Stimulated activated CD4-positive, alpha-beta T cell treated with anti-CD3 and anti-CD28 coated beads, Interleukin-2, amount 100 ng/mL, for 4 hours (primary cell): ENCODE measurements around the gene CCDC107.
A peak's percentile ranks its signal among the peaks of the same experiment; 100 is the strongest.
"Not testable (repeated sequence)": the region's sequence is repeated elsewhere in the genome, so short reads cannot be mapped to it uniquely, and the experiment has no call there.

ENCODE experiments used
- DNase-seq: peaks from one replicate; pipeline ENCODE4 v3.0.0-alpha.2; 2020; ENCODE audit warnings: low read depth

Gene CCDC107

DNA sequence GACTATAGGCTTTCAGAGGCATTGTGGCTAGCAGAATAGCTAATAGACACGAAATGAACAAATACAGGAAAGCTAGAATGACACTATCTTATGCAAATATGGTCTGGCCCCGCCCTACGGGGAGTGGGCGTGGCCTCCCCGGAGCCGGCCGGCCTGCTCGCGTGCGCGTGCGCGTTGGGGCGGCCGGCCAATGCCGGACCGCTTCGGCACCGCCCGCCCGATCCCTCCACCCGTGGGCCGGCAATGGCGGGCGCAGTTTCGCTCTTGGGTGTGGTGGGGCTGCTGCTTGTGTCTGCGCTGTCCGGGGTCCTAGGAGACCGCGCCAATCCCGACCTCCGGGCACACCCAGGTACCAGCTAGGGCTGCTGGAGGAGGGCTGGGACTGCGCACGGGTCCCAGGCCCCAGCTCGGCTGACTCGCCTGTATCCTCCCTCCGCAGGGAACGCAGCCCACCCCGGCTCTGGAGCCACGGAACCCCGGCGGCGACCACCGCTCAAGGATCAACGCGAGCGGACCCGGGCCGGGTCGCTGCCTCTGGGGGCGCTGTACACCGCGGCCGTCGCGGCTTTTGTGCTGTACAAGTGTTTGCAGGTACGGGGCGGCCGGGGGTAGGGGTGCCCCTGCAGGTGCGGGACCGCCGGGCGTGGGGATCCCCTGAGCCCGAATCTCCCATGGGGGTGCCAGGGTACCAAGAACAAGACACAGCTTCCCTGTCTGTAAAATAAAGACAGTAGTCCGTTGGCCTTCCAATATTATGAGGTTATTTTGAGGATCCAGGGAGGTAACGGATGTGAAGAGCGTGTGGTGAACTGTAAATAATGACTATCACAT, at the start of gene CCDC107:
Gene CCDC107, plus strand, starts transcription at position 156 of the 831 bp plus-strand sequence. Its CDS starts 88 bp downstream, at position 244.
- peak; percentile 70 for DNase-seq

- no peak for DNase-seq
These were observed 48.9 kb upstream of the CCDC107 start for GRCh38 chr9:35609001-35609819.

DNA sequence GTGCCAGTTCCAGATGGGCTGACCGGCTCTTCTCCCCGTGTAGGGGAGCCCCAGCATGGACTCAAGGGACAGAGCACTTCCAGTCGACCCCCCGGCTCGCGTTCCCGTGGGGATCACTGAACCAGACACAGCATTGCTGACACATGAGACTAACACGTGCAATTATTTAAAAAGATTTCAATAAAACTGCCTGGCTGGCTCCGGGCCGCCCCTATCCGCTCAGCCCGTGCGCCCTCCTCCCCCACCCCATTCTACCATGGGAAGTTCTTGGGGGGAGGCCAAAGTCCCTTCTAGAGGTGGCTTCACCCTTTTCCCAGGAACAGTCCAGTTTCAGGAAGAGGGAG, 48.3 kb upstream of the CCDC107 start:
- DNase-seq, result no peak

DNA sequence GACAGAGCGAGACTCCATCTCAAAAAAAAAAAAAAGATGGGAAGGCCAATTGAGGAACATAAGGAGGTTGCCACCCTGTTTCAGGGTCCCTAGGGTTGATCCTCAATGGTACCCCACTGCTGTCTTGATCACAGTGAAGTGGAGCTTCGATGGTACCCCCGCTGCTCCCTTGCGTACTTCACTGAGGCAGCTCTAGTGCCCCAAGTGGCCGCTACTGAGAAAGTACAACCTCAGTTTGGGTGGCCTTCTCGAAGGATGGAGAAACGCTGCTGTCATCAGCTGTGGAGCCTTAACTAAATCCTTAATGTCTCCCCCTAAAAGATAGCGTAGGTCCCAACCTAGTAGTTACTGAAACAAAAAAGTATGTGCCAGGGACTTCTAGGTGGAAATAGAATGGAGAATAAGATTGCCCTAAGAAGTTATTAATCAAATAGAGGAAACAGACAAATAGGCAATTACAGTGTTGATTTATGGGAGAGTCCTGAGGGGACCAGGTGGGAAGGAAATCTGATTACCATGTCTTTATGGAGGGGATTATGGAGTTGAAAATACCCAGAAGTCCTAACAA, 46.8 kb upstream of the CCDC107 start:
- DNase-seq, result peak; percentile 42

DNA sequence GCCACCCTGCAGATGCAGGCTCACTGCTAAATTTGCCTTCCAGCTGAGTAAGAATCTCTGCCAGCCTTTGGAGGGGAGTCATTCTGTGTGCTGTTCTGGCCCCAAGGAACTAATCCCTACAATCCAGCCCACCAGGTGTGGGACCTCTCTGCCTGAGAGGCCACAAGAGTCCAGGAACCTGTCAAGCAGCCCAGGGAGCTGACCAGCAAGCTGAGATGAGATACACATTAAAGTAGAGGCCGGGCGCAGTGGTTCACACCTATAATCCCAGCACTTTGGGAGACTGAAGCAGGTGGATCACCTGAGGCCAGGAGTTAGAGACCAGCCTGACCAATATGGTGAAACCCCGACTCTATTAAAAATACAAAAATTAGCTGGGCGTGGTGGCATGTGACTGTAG, 46.0 kb upstream of the CCDC107 start:
- not testable (repeated sequence) for DNase-seq

DNA sequence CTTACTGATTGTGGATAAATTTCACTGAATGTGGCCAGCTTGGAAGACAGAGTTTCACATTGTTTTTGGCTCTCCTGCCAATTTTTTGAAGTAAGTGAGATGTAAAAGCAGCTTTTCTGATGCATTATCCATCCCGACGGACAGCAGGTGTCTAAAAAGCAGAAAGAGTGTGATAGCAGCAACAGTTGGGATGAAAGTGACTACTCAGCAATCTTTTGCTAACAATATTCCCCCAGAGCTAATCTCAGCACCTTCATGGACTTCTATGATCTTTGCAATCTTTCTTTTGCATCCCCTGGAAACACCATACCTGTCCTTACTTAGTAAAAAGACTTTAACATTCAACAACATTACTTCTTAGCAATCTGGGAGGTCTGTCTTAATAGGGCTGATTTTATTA, 45.2 kb upstream of the CCDC107 start:
- no peak for DNase-seq

GRCh38 chr9:35615981-35616680, 42.0 kb upstream of the CCDC107 start:
- DNase-seq, result no peak

- DNase-seq, result peak; percentile 44
These were observed 41.2 kb upstream of the CCDC107 start for GRCh38 chr9:35616681-35617459.

GRCh38 chr9:35617548-35617947, 40.5 kb upstream of the CCDC107 start:
- DNase-seq, result no peak

DNA sequence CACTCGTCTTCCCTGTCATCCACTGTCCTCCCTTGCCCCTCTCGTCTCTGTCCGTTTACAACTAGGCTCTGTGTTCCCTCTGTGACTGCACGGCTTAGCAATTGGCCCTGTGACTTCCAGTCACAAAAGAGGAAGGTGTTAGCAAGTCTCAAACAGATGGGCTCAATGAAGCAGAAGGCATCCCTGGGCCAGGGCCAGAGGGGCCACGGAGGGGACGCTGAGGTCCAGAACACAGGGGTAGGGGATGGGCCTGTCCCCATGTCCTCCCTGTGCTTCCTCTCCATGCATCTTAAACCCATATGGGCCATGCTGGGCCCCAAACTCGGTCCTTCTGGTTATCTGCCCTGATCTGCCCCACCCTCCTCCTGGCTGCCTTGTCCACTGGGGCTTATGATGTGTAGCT, 39.8 kb upstream of the CCDC107 start, which contains the start of gene CD72:
Gene CD72, minus strand, starts transcription at position 89 of the 403 bp plus-strand sequence. CDS start 110 bp downstream, outside the sequence.
- DNase-seq, result no peak

DNA sequence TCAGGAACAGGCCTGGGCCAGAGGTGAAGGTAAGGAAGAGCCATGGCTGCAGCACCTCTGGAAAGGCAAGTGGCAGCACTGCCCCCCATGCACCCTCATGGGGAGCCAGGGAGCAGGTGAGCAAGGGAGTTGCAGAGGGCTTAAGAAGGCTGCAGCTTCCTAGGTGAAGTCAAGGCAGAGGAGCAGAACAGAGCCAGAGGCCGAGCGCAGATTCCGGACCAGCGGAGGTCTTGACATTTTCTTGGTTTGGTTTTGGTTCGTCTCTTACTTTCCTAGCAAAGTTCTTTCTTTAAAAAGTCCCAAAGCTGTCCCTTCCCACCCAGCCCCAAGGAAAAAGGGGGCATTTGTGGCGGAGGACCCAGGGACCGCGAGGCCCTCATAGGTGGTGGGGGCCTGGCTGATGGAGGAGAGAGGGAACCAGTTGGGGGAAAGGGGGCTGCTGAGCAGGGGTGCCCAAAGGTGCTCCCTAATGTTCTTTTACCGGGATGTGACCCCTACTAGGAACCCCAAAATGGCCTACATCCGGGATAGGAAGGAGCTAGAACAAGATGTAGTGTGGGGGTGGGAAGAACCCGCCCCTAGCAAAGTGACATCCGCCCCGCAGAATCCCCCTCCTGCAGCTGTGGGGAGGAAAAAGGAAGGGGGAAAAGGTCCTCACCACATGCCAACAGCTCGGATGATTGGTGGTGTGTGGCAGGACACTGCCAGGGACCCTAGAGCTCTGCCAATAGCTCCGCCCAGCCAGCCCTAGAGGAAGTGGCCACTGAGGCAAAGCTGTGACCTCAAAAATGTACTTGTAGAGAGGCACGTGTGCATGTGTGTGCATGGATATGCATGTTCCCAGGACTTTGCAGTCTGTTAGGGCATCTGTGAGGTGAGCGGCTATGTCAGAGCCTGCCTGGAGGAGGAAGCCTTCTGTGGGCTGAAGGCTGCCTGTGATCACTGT, 39.0 kb upstream of the CCDC107 start:
- no peak for DNase-seq

DNA sequence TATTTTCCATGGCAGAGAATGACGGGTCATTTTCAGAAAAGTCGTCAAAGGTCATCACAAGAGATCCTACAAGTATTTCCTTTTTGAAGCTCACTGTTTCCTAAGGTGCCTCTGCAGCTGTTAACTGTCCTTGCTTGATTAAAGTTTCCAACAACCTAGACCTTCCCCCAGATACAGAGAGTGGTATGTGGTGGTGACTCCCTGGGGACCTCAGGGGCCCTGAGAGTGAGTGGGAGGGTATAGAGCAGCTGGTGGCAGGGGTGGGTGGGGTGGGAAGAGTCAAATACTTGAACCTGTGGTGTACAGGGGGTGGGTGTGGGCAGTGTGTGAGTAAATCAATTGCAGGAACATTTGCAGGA, 38.3 kb upstream of the CCDC107 start:
- DNase-seq, result no peak

DNA sequence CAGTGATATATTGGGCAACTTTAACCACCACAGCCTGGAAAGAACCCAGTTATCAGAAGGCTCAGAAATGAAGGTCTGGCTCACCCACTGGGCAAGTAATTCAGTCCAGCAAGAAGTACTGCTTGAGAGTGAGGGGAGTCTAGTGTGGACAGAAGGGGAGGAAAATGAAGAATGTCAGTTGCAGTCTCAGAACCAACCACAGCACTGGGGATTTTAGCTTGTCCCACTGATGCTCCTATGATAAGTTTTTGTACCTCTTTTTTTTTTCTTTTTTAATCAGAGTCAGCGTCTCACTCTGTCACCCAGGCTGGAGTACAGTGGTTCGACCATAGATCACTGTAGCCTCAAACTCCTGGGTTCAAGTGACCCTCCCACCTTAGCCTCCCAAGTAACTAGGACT, 30.5 kb upstream of the CCDC107 start:
- no peak for DNase-seq

- no peak for DNase-seq
These were observed 29.6 kb upstream of the CCDC107 start for GRCh38 chr9:35628389-35628991.

DNA sequence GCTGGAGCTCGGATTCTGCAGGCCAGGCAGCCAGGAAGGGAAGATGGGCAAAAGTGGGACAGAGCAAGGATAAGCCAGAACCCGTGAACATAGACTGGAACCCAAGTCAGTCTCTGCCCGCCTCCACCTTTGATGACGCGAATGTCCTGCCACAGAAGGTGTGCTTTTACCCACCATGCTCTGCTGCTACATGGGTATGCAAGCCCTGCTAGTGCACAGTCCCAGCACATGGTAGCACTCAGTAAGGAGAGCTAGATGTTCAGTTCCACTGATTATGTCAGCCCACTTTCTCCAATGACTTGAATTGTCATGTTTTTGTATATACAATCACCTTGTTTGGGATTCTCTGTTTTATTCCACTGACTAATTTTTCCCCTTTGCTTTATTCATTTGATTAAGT, 28.5 kb upstream of the CCDC107 start:
- no peak for DNase-seq

DNA sequence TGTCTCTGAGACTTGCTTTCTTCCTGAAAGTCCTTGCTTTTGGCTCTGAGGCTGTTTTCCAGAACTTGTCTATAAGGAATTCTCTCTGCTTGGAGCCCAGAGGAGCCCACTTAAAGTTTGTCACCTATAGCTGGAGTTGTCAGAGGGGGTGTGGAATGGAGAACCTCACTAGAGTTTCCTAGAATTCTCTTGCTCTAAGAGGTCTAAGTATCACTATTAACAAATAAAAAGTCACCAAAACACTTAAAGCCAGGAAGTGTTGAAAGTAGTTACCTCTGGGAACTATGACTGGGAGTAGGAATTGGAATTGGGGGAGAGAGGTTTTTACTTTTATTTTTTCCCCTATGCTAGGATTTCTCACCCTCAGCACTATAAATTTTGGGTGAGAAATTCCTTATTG, 22.4 kb upstream of the CCDC107 start:
- no peak for DNase-seq

DNA sequence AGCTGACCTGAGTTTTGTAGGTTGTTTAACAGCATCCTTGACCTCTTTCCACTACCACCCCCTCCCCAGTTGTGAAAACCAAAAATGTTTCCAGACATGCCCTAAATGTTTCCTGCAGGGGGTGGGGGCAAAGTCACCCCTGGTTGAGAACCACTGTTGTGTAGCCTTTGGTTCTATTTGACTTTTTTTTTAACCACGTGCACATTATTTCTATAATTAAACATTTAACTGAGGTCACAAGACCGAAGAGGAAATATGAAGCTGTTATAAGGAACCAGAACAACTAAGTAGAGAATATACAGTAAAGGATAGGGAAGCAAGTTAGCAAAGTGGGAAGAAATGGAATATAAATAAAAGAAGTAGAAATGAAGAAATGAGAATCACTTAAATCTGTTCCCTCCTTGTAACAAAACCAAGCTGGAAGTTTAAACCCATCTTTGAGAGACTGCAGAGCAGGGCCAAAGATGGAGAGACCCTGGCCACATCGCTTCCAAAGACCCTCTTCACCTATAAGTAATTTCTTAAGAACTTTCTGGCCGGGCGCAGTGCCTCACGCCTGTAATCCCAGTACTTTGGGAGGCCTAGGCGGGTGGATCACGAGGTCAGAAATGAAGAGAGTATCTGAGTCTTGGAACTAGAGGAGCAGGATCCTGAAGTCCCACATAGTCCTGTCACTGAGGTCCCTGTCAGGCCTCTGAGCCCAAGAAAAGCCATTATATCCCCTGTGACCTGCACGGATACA, 21.8 kb upstream of the CCDC107 start:
- DNase-seq, result no peak

DNA sequence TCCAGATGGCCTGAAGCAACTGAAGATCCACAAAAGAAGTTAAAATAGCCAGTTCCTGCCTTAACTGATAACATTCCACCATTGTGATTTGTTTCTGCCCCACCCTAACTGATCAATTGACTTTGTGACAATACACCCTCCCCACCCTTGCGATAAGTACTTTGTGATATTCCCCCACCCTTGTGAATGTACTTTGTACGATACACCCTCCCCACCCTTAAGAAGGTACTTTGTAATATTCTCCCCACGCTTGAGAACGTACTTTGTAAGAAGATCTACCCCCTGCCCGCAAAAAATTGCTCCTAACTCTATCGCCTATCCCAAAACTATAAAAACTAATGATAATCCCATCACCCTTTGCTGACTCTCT, 21.2 kb upstream of the CCDC107 start:
- DNase-seq, result not testable (repeated sequence)

- DNase-seq, result not testable (repeated sequence)
These were observed 20.6 kb upstream of the CCDC107 start for GRCh38 chr9:35637427-35637955.
